Stimulated activated naive CD8-positive, alpha-beta T cell treated with anti-CD3 and anti-CD28 coated beads, Interleukin-15, amount 100 ng/mL, for 72 hours (primary cell): ENCODE measurements around the gene FAM161B.
"Not testable (repeated sequence)": the region's sequence is repeated elsewhere in the genome, so short reads cannot be mapped to it uniquely, and the experiment has no call there.

Source experiments
- ATAC-seq: fragments of 150-1000 bp; cut with Tn5 transposase; 2 replicates; pipeline ENCODE4 v1.10.0; 2021; ENCODE audit warnings: mild to moderate bottlenecking, moderate library complexity
- DNase-seq, 2 donors: peaks; one replicate each; pipeline ENCODE4 v3.0.0; 2021 to 2022
- H3K27ac Mint-ChIP-seq, 2 donors: one replicate each; pipeline ENCODE4 v1.8.0; 2022; ENCODE audit warnings: mild to moderate bottlenecking in 2 of 2, mixed read lengths in 2 of 2, moderate library complexity in 2 of 2
- H3K27me3 Mint-ChIP-seq: one replicate; pipeline ENCODE4 v1.8.0; 2022; ENCODE audit warnings: mixed read lengths
- H3K4me1 Mint-ChIP-seq: one replicate; pipeline ENCODE4 v1.8.0; 2022; ENCODE audit warnings: mild to moderate bottlenecking, mixed read lengths
- H3K4me3 Mint-ChIP-seq, 2 donors: one replicate each; pipeline ENCODE4 v1.8.0; 2022; ENCODE audit warnings: mild to moderate bottlenecking in 2 of 2, mixed read lengths in 2 of 2, moderate library complexity in 1 of 2
- H3K9me3 Mint-ChIP-seq, 2 donors: one replicate each; pipeline ENCODE4 v1.8.0; 2022; ENCODE audit warnings: mixed read lengths in 2 of 2

Gene FAM161B

DNA sequence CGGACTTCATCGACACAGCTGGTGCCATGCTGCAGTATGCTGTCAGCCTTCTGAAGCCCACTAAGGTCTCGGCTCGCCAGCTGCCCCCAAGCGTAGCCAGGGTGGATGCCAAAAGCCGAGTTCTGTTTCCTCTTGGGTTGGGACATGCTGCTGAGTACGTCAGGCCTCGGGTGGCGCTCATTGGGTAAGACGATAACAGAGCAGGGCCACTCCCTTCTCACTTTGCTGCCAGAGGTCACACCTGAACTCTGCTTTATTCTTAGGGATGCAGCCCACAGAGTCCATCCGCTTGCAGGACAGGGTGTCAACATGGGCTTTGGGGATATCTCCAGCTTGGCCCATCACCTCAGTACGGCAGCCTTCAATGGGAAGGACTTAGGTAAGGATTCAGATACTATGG, 11.3 kb upstream of the FAM161B start:
- no peaks in the 10 kb centered on the region for H3K4me1 Mint-ChIP-seq
- no peak for DNase-seq

GRCh38 chr14:73958591-73958990, 8.7 kb upstream of the FAM161B start:
- peak overlapping the region in 1 of 2 donors; percentile 81 for H3K27ac Mint-ChIP-seq
- H3K4me3 Mint-ChIP-seq, result no peak overlapping the region
- no peaks in the 10 kb centered on the region for H3K9me3 Mint-ChIP-seq
- no peaks in the 10 kb centered on the region for H3K27me3 Mint-ChIP-seq
- DNase-seq (no peak), ATAC-seq (no peak)
- no peaks in the 10 kb centered on the region for H3K4me1 Mint-ChIP-seq

More for the DNA sequence above, 11.3 kb upstream of the FAM161B start:
- no peak overlapping the region for H3K27ac Mint-ChIP-seq
- ATAC-seq, result no peak
- no peaks in the 10 kb centered on the region for H3K27me3 Mint-ChIP-seq
- no peaks in the 10 kb centered on the region for H3K9me3 Mint-ChIP-seq
- no peak overlapping the region for H3K4me3 Mint-ChIP-seq

- DNase-seq, result no peak
- no peaks in the 10 kb centered on the region for H3K9me3 Mint-ChIP-seq
- no peak for ATAC-seq
Measured at GRCh38 chr14:73955674-73956073, 5.8 kb upstream of the FAM161B start.

DNA sequence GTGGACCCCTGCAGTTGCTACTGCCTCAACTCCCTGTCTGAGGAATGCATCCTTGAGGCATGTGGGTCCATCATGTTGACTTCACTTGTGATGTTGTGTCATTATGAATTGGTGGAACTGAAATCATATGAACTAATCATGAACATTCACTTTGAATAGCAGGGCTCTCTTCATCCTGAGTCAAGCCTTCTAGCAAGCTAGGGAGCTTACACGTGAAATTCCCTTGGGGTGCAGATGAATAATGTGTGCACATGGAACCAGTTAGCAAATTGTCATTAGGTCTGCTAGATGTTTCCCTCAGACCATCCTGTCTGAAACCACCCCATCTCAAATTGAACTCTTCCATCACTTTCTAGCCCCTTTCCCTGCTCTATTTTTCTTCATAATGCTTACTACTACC, 3.8 kb upstream of the FAM161B start:
- H3K9me3 Mint-ChIP-seq, result no peaks in the 10 kb centered on the region
- no peaks in the 10 kb centered on the region for H3K27me3 Mint-ChIP-seq
- ATAC-seq (no peak), DNase-seq (no peak)
- H3K27ac Mint-ChIP-seq, result no peak overlapping the region
- no peak overlapping the region for H3K4me3 Mint-ChIP-seq
- H3K4me1 Mint-ChIP-seq, result peaks cover 17% of the 10 kb centered on the region

More at GRCh38 chr14:73955674-73956073, 5.8 kb upstream of the FAM161B start:
- H3K4me1 Mint-ChIP-seq, result peaks cover 10% of the 10 kb centered on the region
- no peak overlapping the region for H3K4me3 Mint-ChIP-seq
- H3K27ac Mint-ChIP-seq, result no peak overlapping the region
- H3K27me3 Mint-ChIP-seq, result no peaks in the 10 kb centered on the region

- DNase-seq, result no peak
- ATAC-seq, result no peak
- H3K4me1 Mint-ChIP-seq, result peaks cover 6% of the 10 kb centered on the region
- H3K27me3 Mint-ChIP-seq, result no peaks in the 10 kb centered on the region
- H3K9me3 Mint-ChIP-seq, result no peaks in the 10 kb centered on the region
- no peak overlapping the region for H3K27ac Mint-ChIP-seq
- no peak overlapping the region for H3K4me3 Mint-ChIP-seq
Measured at GRCh38 chr14:73945159-73945670, 4.7 kb downstream of the FAM161B start.

DNA sequence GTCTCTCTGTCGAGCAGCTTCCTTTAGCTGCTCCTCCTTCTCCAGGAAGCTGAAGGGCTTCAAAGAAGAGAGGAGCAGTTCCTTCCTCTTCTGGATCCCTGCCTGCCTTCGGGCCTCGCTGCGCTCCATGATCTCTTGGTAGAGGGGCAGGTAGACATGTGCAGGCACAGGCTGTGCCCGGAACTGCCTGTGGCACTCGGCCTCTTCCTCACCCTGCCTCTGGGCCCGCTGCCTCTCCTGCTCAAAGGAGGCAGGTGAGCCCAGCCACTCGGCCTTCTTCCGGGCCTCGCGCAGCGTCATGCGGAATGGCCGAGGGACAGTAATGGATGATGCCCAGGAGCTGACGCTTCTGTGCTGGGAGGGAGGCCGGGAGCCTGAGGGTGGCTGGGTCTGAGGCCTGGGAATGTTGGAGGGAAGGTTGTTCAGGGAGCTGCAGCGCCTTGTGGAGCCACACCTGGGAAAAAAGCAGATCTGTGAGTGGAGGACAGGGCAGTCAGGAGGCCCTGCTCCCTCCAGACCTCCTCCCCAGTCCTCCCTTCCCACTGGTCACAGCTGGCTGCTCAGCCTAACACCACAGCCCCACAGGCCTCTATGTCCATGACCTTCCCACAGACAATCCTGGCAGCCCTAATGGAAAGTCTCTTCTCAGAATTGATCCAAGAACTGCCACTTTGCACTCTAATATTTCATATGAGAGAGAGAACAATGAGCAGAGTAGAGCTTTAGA, 5.3 kb downstream of the FAM161B start:
- H3K27ac Mint-ChIP-seq, result no peak overlapping the region
- no peak for ATAC-seq
- no peaks in the 10 kb centered on the region for H3K9me3 Mint-ChIP-seq
- H3K4me1 Mint-ChIP-seq, result peaks cover under 1% of the 10 kb centered on the region
- no peak for DNase-seq
- H3K27me3 Mint-ChIP-seq, result no peaks in the 10 kb centered on the region
- H3K4me3 Mint-ChIP-seq, result no peak overlapping the region

DNA sequence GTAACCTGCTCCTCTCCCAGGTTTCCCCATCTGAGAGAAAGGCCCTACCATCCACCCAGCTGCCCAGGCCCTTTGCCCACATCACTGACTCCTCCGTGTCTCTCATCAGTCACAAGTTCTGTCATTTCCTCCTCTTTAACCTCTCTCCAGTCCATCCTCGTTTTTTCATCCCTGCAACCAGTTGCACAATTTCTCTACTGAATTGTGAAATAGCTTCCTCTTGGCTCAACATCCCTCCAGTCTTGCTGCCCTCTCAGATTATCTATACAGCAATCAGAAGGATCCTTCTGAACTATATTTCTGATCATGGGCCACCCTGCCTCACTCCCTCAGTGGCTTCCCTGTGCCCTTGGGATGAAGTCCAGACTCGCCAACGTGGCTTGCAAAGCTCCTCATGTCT, 6.8 kb downstream of the FAM161B start:
- Mint-ChIP-seq H3K4me1 (no peaks in the 10 kb centered on the region), H3K9me3 (no peaks in the 10 kb centered on the region), H3K4me3 (no peak overlapping the region), H3K27me3 (no peaks in the 10 kb centered on the region), H3K27ac (no peak overlapping the region)
- ATAC-seq, result peak; percentile 35
- no peak for DNase-seq

- H3K27ac Mint-ChIP-seq, result no peak overlapping the region
- H3K4me1 Mint-ChIP-seq, result no peaks in the 10 kb centered on the region
- H3K9me3 Mint-ChIP-seq, result no peaks in the 10 kb centered on the region
- ATAC-seq, result no peak
- H3K27me3 Mint-ChIP-seq, result no peaks in the 10 kb centered on the region
- DNase-seq, result no peak
- H3K4me3 Mint-ChIP-seq, result no peak overlapping the region
Measured at GRCh38 chr14:73942180-73942579, 7.7 kb downstream of the FAM161B start.

GRCh38 chr14:73937012-73937411, 12.9 kb downstream of the FAM161B start:
- ATAC-seq (peak; percentile 37), DNase-seq (no peak)
- Mint-ChIP-seq H3K4me3 (no peak overlapping the region), H3K27ac (no peak overlapping the region), H3K9me3 (no peaks in the 10 kb centered on the region), H3K4me1 (no peaks in the 10 kb centered on the region), H3K27me3 (no peaks in the 10 kb centered on the region)

DNA sequence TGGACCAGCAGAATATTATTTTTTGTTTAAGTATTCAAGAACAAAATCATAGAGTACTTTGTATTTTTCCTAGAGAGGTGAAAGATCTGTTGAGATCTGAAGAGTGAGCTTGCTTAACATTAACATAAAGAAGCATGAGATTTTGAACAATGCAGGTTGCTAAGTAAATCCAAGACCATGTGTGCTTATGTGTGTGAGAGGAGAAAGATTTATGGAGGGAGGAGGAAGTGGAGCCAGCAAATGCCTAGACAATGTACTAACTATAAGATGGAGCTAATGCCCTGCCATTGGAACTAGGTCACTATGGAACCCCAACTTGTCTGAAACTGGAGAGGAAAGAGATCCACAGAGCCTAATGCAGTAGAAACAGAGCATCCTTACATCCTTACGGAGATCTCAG, 13.3 kb downstream of the FAM161B start:
- no peak for ATAC-seq
- H3K9me3 Mint-ChIP-seq, result no peaks in the 10 kb centered on the region
- no peak overlapping the region for H3K27ac Mint-ChIP-seq
- no peak overlapping the region for H3K4me3 Mint-ChIP-seq
- H3K4me1 Mint-ChIP-seq, result no peaks in the 10 kb centered on the region
- H3K27me3 Mint-ChIP-seq, result no peaks in the 10 kb centered on the region
- DNase-seq, result no peak

GRCh38 chr14:73935666-73936065, 14.2 kb downstream of the FAM161B start:
- Mint-ChIP-seq H3K27me3 (no peaks in the 10 kb centered on the region), H3K9me3 (no peaks in the 10 kb centered on the region), H3K4me1 (no peaks in the 10 kb centered on the region), H3K4me3 (no peak overlapping the region), H3K27ac (no peak overlapping the region)
- ATAC-seq (no peak), DNase-seq (no peak)

DNA sequence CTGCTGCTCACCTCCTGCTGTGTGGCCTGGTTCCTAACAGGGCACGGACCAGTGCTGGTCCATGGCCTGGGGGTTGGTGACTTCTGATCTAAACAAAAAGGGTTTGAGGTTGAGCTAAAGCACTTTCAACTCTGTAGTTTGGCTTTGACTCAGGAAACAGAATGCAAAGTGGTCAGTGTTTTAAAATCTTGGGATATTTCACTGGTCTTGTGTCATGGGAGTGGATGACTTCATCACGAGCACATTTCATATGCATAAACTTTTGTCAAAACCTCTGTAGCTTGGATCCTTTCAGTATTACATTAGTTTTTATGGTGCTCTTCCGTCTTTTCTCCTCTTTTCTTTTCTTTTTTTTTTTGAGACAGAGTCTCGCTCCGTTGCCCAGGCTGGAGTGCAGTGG, 25.6 kb downstream of the FAM161B start:
- DNase-seq (no peak), ATAC-seq (no peak)
- Mint-ChIP-seq H3K27ac (peak overlapping the region in 1 of 2 donors; percentile 19), H3K4me1 (no peaks in the 10 kb centered on the region), H3K27me3 (no peaks in the 10 kb centered on the region), H3K9me3 (no peaks in the 10 kb centered on the region), H3K4me3 (no peak overlapping the region)

DNA sequence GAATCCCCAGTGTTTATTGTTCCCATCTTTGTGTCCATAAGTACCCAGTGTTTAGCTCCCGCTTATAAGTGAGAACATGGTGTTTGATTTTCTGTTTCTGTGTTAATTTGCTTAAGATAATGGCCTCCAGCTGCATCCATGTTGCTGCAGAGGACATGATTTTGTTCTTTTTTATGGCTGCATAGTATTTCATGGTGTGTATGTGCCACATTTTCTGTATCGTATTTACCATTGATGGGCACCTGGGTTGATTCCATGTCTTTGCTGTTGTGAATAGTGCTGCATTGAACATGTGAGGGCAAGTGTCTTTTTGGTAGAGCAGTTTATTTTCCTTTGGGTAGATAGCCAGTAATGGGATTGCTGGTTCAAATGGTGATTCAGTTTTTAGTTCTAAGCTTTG, 30.4 kb downstream of the FAM161B start:
- not testable (repeated sequence) for ATAC-seq, H3K27ac Mint-ChIP-seq, H3K27me3 Mint-ChIP-seq, H3K4me3 Mint-ChIP-seq, H3K4me1 Mint-ChIP-seq, H3K9me3 Mint-ChIP-seq, DNase-seq

- ATAC-seq, result no peak
- no peak overlapping the region for H3K27ac Mint-ChIP-seq
- H3K9me3 Mint-ChIP-seq, result no peaks in the 10 kb centered on the region
- no peak overlapping the region for H3K4me3 Mint-ChIP-seq
- H3K4me1 Mint-ChIP-seq, result peaks cover 6% of the 10 kb centered on the region
- no peaks in the 10 kb centered on the region for H3K27me3 Mint-ChIP-seq
- DNase-seq, result no peak
Measured at GRCh38 chr14:73916324-73916723, 33.6 kb downstream of the FAM161B start.

DNA sequence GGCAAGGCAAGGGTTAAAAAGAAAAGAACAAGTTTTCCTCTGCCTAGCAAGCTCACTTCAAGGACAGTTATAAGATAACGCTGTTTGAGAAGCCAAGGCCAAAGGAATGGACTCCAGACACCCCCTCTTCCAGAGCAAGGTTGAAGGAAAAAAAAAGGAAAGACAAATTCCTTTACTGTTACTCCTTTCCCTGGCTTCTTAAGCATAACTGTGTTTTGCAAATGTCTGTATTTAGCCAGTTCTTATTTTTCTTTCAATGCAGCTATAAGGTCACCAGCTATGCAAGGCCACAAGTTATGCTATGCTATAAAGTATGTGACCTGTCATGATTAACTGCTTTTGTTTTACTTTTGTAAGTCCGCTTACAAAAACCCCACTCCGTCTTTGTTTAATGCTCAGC, 36.6 kb downstream of the FAM161B start:
- DNase-seq, result no peak
- no peak for ATAC-seq
- Mint-ChIP-seq H3K4me1 (peaks cover 6% of the 10 kb centered on the region), H3K4me3 (no peak overlapping the region), H3K9me3 (no peaks in the 10 kb centered on the region), H3K27ac (no peak overlapping the region), H3K27me3 (no peaks in the 10 kb centered on the region)

DNA sequence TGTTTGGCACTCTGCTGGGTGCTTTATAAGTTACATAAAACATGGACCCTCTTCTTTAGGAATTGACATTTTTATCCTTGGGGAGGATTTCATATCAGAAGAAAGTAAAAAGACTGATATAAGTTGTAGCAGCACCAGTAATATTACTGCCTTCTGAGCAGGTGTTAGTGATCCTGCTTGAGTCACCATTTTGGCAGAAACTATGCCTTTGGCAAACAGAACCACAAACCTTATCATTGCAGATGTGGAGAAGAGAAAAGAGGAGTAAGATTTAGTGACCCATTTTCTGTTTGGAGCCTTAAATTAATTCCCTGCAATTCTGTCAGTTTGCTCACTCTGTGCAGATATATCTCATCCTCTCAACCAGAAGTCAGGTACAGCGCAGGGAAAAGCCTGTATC, 40.2 kb downstream of the FAM161B start:
- no peak overlapping the region for H3K4me3 Mint-ChIP-seq
- ATAC-seq, result no peak
- DNase-seq, result no peak
- peak overlapping the region; percentile 6 to 43 for H3K27ac Mint-ChIP-seq
- H3K27me3 Mint-ChIP-seq, result no peaks in the 10 kb centered on the region
- no peaks in the 10 kb centered on the region for H3K9me3 Mint-ChIP-seq
- H3K4me1 Mint-ChIP-seq, result no peaks in the 10 kb centered on the region

- ATAC-seq (no peak), DNase-seq (no peak)
- Mint-ChIP-seq H3K4me1 (no peaks in the 10 kb centered on the region), H3K9me3 (no peaks in the 10 kb centered on the region), H3K27ac (no peak overlapping the region), H3K4me3 (no peak overlapping the region), H3K27me3 (no peaks in the 10 kb centered on the region)
Measured at GRCh38 chr14:73903028-73903427, 46.9 kb downstream of the FAM161B start.
